Testis (tissue), 3 donors: ENCODE data around the gene GPR78. TPM values are rescaled to one million over a fixed set of nuclear protein-coding genes. Genes with fewer than 3 reads are reported as not detected.

Experiments
- DNase-seq: peaks from one replicate; pipeline ENCODE4 v3.0.0-alpha.2; 2019
- H3K27ac ChIP-seq, 2 donors: fragments of 200-600 bp; sonication (generic); one replicate each; pipeline ENCODE4 v1.5.1; 2019
- H3K27me3 ChIP-seq: fragments of 200-600 bp; sonication (generic); one replicate; pipeline ENCODE4 v1.5.1; 2019
- H3K36me3 ChIP-seq: fragments of 200-600 bp; sonication (generic); one replicate; pipeline ENCODE4 v1.5.1; 2017; ENCODE audit warnings: low read depth; ENCODE audit errors: missing control alignments
- H3K4me1 ChIP-seq: fragments of 200-600 bp; sonication (generic); one replicate; pipeline ENCODE4 v1.5.1; 2019
- H3K4me3 ChIP-seq, 2 donors: fragments of 200-600 bp; sonication (generic); one replicate each; pipeline ENCODE4 v1.5.1; 2017 to 2019
- H3K9me3 ChIP-seq: fragments of 200-600 bp; sonication (generic); one replicate; pipeline ENCODE4 v1.5.1; 2017
- POLR2A ChIP-seq: fragments of 450-650 bp; IDR thresholded peaks from one replicate; pipeline ENCODE4 v1.6.1; 2017; ENCODE audit warnings: antibody characterized with exemption, mild to moderate bottlenecking, moderate library complexity
- WGBS, 2 donors: methylation state at CpG; one replicate each; pipeline ENCODE4 v1.1.5; 2018; 5-methylcytosine and 5-hydroxymethylcytosine counted together
- intact Hi-C: fragments of 100-400 bp; cut with DNase I; formaldehyde crosslinking; loops from one replicate; pipeline ENCODE4 v1.15.1; 2023; ENCODE audit warnings: low total_unique reads
- polyA plus RNA-seq: library from polyadenylated mRNA; stranded (reverse); fragments of 350-450 nt; fragmentation: Illumina TruSeq; extraction: RNeasy Lipid Tissue Mini Kit (QIAGEN cat#74804); gene quantifications from one replicate; pipeline ENCODE4 v1.2.3, GENCODE V29; 2014; ENCODE audit warnings: low read depth, low replicate concordance; ENCODE audit not compliant: insufficient read depth
- total RNA-seq, 2 donors: library from RNA; depleted of rRNA; stranded (reverse); fragments of >200 nt; gene quantifications; one replicate each; pipeline ENCODE4 v1.2.3, GENCODE V29; 2016
- TF ChIP-seq, protein P1 (sequence below), 3 experiments: fragments of 450-650 bp in 2 of 3; fragments of 200-600 bp in 1 of 3; sonication (generic) in 1 of 3; IDR thresholded peaks; one replicate each; pipeline ENCODE4 v1.5.1; 2016 to 2019; ENCODE audit warnings: antibody characterized with exemption in 3 of 3, mild to moderate bottlenecking in 2 of 3, moderate library complexity in 1 of 3

Gene GPR78
- total and polyA plus RNA-seq, 3 donors from 2014 or later, result 0.34 to 0.99 (median 0.39) TPM

DNA sequence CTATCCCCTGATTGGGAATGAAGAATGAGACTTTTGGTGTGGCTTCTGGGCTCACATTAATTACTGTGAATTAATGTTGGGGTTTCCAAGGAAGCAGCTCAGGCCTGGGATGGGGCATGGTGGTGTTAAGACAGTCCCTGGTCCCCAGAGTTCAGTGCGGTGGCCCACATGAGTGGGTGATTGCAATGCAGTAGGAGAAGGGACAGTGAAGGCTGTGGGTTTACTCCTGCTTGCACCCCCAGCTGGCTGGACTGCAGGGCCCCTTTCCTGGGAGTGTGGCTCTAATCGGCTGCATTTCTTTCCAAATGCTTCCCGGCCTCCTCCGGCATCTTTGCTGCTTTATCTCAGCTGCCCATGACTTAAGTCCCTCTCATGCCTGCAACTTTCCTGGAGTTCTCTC lies 28.2 kb upstream of the GPR78 start:
- TF ChIP-seq, protein P1, sequence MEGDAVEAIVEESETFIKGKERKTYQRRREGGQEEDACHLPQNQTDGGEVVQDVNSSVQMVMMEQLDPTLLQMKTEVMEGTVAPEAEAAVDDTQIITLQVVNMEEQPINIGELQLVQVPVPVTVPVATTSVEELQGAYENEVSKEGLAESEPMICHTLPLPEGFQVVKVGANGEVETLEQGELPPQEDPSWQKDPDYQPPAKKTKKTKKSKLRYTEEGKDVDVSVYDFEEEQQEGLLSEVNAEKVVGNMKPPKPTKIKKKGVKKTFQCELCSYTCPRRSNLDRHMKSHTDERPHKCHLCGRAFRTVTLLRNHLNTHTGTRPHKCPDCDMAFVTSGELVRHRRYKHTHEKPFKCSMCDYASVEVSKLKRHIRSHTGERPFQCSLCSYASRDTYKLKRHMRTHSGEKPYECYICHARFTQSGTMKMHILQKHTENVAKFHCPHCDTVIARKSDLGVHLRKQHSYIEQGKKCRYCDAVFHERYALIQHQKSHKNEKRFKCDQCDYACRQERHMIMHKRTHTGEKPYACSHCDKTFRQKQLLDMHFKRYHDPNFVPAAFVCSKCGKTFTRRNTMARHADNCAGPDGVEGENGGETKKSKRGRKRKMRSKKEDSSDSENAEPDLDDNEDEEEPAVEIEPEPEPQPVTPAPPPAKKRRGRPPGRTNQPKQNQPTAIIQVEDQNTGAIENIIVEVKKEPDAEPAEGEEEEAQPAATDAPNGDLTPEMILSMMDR (IDR thresholded peaks at IDR 0.05), result no peak
- TF ChIP-seq POLR2A, result no peak
- no peak for DNase-seq
- Histone ChIP-seq H3K9me3 (no peaks in the 10 kb centered on the region), H3K36me3 (no peaks in the 10 kb centered on the region), H3K27ac (no peak overlapping the region), H3K4me3 (no peak overlapping the region), H3K27me3 (no peaks in the 10 kb centered on the region), H3K4me1 (no peaks in the 10 kb centered on the region)
- intact Hi-C loops, result no loop called here
- WGBS, 2 donors, result 77 to 88% methylated on average over 4 of the region's 4 CpGs

DNA sequence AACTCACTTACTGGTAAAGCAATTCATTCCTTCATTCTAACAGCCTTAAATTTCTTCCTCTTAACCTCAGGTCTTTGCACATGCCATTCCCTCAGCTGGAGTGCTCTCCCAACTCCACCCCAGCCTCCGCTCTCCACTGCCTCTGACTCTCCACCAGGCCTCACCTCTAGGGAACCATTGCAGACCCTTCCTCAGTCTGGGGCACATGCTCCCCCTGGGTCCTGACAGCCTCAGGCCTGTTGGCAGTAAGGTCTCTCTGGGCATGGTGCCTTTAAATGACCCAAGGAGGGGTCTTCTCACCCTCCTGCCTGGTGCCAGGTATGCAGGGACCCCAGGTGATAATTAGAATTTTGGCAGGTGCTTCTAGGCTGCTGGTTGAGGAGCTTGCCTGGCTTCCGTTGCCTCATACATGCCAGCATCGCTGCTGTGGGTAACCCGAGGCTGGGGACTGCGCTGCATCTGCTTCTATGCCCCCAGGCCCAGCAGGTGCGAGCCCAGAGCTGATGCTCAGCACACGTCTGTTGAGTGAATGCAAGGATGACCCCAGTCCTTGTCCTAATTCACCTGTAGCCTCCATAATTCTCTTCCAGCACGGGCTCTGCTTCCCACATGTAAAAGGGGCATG lies 27.5 kb upstream of the GPR78 start:
- 79 to 100% methylated on average over 1 to 8 of the region's 8 CpGs for WGBS, 2 donors
- Histone ChIP-seq H3K36me3 (no peaks in the 10 kb centered on the region), H3K4me1 (no peaks in the 10 kb centered on the region), H3K9me3 (no peaks in the 10 kb centered on the region), H3K27me3 (no peaks in the 10 kb centered on the region), H3K4me3 (no peak overlapping the region), H3K27ac (no peak overlapping the region)
- no peak for TF ChIP-seq POLR2A
- TF ChIP-seq, protein P1 (IDR thresholded peaks at IDR 0.05), result no peak
- intact Hi-C loops, result no loop called here
- DNase-seq, result no peak

DNA sequence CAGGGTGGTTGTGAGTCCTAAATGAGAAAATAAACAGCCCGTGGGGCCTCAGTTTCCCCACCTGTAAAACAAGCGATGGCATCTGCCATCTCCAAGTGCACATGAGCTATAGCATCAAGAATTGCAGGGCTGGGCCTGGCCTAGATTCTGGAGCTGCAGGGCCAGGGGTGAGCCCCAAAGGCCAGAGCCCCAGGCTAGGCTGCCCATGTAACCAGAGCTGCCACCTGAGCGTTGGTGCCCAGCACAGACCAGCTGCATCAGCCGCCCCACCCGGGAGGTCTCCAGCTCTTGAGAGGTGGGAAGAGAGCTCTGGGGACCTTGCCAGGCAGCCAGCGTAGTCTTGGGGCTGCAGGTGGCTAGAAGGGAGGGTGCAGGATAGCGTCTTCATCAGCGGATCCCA lies 27.0 kb upstream of the GPR78 start:
- no peak for TF ChIP-seq POLR2A
- TF ChIP-seq, protein P1 (IDR thresholded peaks at IDR 0.05), result no peak
- no peak overlapping the region for H3K4me3 ChIP-seq
- no peak for DNase-seq
- H3K36me3 ChIP-seq, result no peaks in the 10 kb centered on the region
- WGBS, 2 donors, result 81 to 96% methylated on average over 5 to 8 of the region's 8 CpGs
- H3K27ac ChIP-seq, result no peak overlapping the region
- intact Hi-C loops, result no loop called here
- no peaks in the 10 kb centered on the region for H3K9me3 ChIP-seq
- no peaks in the 10 kb centered on the region for H3K4me1 ChIP-seq
- no peaks in the 10 kb centered on the region for H3K27me3 ChIP-seq

DNA sequence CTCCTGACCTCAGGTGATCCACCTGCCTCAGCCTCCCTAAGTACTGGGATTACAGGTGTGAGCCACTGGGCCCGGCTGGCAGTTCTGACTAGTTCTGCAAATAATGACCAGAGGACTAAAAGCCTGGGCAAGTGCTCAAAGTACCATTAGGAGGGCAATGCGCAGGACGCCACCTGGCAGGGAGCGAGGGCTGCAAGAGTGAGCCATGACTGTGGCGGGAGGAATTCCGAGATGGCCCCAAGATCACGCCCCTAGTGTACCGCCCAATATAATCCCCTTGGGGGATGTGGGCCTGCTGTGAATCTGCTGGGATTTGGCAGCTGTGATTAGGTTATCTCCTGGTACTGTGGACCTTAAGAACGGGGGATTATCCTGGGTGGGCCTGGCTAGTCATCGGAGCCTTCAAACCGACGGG lies 26.2 kb upstream of the GPR78 start:
- no peaks in the 10 kb centered on the region for H3K36me3 ChIP-seq
- no peaks in the 10 kb centered on the region for H3K27me3 ChIP-seq
- intact Hi-C loops, result no loop called here
- H3K4me3 ChIP-seq, result no peak overlapping the region
- H3K9me3 ChIP-seq, result no peaks in the 10 kb centered on the region
- 87 to 93% methylated on average over 11 to 12 of the region's 12 CpGs for WGBS, 2 donors
- TF ChIP-seq, protein P1 (IDR thresholded peaks at IDR 0.05), result no peak
- no peak for TF ChIP-seq POLR2A
- no peak for DNase-seq
- H3K4me1 ChIP-seq, result no peaks in the 10 kb centered on the region
- H3K27ac ChIP-seq, result no peak overlapping the region

DNA sequence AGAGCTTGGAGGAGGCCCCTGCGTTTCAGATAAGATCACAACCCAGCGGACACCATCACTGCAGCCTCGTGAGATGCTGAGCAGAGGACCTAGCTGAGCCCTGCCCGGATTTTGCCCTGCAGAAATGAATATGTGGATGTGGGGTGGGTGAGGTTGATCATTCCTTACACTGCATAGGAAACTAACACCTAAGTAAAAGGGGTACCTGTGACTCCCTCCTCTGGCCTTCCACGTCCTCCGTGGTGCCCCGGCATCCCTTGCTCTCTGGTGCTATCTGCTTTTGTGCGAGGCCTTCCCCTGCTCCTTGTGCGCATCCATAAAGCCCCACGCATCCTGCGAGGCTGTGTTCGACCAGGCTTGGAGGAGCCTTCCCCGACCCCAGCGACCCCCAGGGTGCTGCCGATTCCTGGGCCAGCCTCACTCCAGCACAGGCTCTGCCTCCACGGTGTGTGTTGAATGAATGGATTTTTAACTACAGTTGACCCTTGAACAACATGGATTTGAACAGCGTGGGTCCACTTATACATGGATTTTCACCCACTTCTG lies 25.6 kb upstream of the GPR78 start:
- no peak for DNase-seq
- no peaks in the 10 kb centered on the region for H3K9me3 ChIP-seq
- no peaks in the 10 kb centered on the region for H3K27me3 ChIP-seq
- H3K4me3 ChIP-seq, result no peak overlapping the region
- intact Hi-C loops, result no loop called here
- H3K36me3 ChIP-seq, result no peaks in the 10 kb centered on the region
- H3K27ac ChIP-seq, result no peak overlapping the region
- TF ChIP-seq POLR2A, result no peak
- TF ChIP-seq, protein P1 (IDR thresholded peaks at IDR 0.05), result no peak
- 94 to 96% methylated on average over 17 of the region's 17 CpGs for WGBS, 2 donors
- no peaks in the 10 kb centered on the region for H3K4me1 ChIP-seq
